ENCODE results near the gene ZGPAT.

DNA sequence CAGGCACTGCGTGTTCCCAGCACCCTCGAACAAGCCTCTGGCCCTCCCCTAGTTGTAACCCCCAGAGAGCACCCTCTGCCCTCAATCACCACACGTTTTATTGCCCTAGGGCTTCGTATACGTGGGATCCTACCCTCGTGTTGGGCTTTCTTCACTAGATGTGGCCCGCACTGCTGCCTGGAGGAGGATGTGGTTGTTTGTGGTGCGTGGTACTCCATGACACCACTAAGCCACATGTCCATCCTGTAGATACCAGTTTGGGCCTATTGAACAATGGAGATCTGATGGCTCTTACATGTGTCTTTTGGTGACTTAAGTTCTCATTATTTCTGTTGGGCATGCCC is 48.8 kb downstream of the ZGPAT start:
- TF ChIP-seq, protein P1, sequence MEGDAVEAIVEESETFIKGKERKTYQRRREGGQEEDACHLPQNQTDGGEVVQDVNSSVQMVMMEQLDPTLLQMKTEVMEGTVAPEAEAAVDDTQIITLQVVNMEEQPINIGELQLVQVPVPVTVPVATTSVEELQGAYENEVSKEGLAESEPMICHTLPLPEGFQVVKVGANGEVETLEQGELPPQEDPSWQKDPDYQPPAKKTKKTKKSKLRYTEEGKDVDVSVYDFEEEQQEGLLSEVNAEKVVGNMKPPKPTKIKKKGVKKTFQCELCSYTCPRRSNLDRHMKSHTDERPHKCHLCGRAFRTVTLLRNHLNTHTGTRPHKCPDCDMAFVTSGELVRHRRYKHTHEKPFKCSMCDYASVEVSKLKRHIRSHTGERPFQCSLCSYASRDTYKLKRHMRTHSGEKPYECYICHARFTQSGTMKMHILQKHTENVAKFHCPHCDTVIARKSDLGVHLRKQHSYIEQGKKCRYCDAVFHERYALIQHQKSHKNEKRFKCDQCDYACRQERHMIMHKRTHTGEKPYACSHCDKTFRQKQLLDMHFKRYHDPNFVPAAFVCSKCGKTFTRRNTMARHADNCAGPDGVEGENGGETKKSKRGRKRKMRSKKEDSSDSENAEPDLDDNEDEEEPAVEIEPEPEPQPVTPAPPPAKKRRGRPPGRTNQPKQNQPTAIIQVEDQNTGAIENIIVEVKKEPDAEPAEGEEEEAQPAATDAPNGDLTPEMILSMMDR (conservative IDR thresholded peaks at IDR 0.05), result no peak
- no peak for TF ChIP-seq EZH2 (IDR thresholded peaks at IDR 0.05; ENCODE audit: low read depth)
